Measurements from ENCODE around the gene GPR84. TPM values are rescaled to one million over a fixed set of nuclear protein-coding genes. Genes with fewer than 3 reads are reported as not detected.

Gene GPR84
- total and polyA plus RNA-seq, 9 of the 15 experiments (the other 6 are each of a cell fraction or from before 2014, with no cell fraction given) = 0.07 to 0.18 (median 0.11) TPM; not detected in 5

DNA sequence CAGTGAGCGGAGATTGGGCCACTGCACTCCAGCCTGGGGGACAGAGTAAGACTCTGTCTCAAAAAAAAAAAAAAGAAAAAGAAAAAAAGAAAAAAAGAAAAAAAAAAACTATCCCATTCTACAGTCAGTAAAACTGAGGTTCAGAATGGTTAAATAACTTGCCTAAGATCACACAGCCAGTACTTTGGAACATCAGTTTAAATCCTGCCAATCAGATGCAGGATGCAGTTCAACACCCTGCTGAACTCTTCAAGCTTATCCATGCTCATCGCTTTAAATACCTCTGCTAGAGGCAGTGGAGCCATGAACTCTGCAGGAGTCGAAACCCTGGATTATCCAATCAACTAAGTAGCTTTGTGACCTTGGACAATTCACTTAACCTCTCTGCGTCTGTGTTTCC lies 16.9 kb upstream of the GPR84 start (continued):
- TF ChIP-seq, protein P1, sequence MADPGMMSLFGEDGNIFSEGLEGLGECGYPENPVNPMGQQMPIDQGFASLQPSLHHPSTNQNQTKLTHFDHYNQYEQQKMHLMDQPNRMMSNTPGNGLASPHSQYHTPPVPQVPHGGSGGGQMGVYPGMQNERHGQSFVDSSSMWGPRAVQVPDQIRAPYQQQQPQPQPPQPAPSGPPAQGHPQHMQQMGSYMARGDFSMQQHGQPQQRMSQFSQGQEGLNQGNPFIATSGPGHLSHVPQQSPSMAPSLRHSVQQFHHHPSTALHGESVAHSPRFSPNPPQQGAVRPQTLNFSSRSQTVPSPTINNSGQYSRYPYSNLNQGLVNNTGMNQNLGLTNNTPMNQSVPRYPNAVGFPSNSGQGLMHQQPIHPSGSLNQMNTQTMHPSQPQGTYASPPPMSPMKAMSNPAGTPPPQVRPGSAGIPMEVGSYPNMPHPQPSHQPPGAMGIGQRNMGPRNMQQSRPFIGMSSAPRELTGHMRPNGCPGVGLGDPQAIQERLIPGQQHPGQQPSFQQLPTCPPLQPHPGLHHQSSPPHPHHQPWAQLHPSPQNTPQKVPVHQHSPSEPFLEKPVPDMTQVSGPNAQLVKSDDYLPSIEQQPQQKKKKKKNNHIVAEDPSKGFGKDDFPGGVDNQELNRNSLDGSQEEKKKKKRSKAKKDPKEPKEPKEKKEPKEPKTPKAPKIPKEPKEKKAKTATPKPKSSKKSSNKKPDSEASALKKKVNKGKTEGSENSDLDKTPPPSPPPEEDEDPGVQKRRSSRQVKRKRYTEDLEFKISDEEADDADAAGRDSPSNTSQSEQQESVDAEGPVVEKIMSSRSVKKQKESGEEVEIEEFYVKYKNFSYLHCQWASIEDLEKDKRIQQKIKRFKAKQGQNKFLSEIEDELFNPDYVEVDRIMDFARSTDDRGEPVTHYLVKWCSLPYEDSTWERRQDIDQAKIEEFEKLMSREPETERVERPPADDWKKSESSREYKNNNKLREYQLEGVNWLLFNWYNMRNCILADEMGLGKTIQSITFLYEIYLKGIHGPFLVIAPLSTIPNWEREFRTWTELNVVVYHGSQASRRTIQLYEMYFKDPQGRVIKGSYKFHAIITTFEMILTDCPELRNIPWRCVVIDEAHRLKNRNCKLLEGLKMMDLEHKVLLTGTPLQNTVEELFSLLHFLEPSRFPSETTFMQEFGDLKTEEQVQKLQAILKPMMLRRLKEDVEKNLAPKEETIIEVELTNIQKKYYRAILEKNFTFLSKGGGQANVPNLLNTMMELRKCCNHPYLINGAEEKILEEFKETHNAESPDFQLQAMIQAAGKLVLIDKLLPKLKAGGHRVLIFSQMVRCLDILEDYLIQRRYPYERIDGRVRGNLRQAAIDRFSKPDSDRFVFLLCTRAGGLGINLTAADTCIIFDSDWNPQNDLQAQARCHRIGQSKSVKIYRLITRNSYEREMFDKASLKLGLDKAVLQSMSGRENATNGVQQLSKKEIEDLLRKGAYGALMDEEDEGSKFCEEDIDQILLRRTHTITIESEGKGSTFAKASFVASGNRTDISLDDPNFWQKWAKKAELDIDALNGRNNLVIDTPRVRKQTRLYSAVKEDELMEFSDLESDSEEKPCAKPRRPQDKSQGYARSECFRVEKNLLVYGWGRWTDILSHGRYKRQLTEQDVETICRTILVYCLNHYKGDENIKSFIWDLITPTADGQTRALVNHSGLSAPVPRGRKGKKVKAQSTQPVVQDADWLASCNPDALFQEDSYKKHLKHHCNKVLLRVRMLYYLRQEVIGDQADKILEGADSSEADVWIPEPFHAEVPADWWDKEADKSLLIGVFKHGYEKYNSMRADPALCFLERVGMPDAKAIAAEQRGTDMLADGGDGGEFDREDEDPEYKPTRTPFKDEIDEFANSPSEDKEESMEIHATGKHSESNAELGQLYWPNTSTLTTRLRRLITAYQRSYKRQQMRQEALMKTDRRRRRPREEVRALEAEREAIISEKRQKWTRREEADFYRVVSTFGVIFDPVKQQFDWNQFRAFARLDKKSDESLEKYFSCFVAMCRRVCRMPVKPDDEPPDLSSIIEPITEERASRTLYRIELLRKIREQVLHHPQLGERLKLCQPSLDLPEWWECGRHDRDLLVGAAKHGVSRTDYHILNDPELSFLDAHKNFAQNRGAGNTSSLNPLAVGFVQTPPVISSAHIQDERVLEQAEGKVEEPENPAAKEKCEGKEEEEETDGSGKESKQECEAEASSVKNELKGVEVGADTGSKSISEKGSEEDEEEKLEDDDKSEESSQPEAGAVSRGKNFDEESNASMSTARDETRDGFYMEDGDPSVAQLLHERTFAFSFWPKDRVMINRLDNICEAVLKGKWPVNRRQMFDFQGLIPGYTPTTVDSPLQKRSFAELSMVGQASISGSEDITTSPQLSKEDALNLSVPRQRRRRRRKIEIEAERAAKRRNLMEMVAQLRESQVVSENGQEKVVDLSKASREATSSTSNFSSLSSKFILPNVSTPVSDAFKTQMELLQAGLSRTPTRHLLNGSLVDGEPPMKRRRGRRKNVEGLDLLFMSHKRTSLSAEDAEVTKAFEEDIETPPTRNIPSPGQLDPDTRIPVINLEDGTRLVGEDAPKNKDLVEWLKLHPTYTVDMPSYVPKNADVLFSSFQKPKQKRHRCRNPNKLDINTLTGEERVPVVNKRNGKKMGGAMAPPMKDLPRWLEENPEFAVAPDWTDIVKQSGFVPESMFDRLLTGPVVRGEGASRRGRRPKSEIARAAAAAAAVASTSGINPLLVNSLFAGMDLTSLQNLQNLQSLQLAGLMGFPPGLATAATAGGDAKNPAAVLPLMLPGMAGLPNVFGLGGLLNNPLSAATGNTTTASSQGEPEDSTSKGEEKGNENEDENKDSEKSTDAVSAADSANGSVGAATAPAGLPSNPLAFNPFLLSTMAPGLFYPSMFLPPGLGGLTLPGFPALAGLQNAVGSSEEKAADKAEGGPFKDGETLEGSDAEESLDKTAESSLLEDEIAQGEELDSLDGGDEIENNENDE (IDR thresholded peaks at IDR 0.05; ENCODE audit: low read depth, low read length) = no peak
- TF ChIP-seq NFRKB (IDR thresholded peaks at IDR 0.05; ENCODE audit: low read depth) (no peak), RBM25 (IDR thresholded peaks at IDR 0.05; ENCODE audit: low read depth, low read length, severe bottlenecking) (peak; percentile 90), HDAC2 (IDR thresholded peaks at IDR 0.05) (peak; percentile 62; the same call in 1 of the 2 replicates), HEY1 (CRISPR knock-in tag; IDR thresholded peaks at IDR 0.05; ENCODE audit: borderline replicate concordance) (no peak), ZNF384 (IDR thresholded peaks at IDR 0.05; ENCODE audit: low read depth, low read length) (peak; percentile 56), SMAD2 (IDR thresholded peaks at IDR 0.05; ENCODE audit: low read depth, low read length) (no peak)
- TF ChIP-seq, protein P2, sequence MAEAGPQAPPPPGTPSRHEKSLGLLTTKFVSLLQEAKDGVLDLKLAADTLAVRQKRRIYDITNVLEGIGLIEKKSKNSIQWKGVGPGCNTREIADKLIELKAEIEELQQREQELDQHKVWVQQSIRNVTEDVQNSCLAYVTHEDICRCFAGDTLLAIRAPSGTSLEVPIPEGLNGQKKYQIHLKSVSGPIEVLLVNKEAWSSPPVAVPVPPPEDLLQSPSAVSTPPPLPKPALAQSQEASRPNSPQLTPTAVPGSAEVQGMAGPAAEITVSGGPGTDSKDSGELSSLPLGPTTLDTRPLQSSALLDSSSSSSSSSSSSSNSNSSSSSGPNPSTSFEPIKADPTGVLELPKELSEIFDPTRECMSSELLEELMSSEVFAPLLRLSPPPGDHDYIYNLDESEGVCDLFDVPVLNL (CRISPR knock-in tag; IDR thresholded peaks at IDR 0.05; ENCODE audit: low read depth) = no peak
- TF ChIP-seq, protein P3, sequence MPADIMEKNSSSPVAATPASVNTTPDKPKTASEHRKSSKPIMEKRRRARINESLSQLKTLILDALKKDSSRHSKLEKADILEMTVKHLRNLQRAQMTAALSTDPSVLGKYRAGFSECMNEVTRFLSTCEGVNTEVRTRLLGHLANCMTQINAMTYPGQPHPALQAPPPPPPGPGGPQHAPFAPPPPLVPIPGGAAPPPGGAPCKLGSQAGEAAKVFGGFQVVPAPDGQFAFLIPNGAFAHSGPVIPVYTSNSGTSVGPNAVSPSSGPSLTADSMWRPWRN (IDR thresholded peaks at IDR 0.05; ENCODE audit: low read depth) = no peak

Measured in K562 (cell line).